Neural cell (in vitro differentiated cells): Measurements from ENCODE around the gene ZCRB1. TPM values are rescaled to one million over a fixed set of nuclear protein-coding genes. Genes with fewer than 3 reads are reported as not detected.

Experiments
- H2AFZ ChIP-seq: fragments of 200-600, 300-800 bp; sonication (generic), shearing (Covaris generic); 2 replicates; pipeline ENCODE4 v1.6.0; 2014; ENCODE audit warnings: low read depth, mild to moderate bottlenecking, antibody characterized with exemption, low read length, moderate library complexity
- H3F3A ChIP-seq: fragments of 200-600 bp; shearing (Covaris generic); 2 replicates; pipeline ENCODE4 v1.6.1; 2016; ENCODE audit warnings: mild to moderate bottlenecking, moderate library complexity, mixed read lengths, antibody characterized with exemption, low read length; ENCODE audit not compliant: insufficient read depth, poor library complexity, severe bottlenecking
- H3K27ac ChIP-seq: fragments of 200-600, 300-800 bp; sonication (generic), shearing (Covaris generic); 2 replicates; pipeline ENCODE4 v1.5.1; 2014; ENCODE audit warnings: mild to moderate bottlenecking, low read length, moderate library complexity
- H3K27me3 ChIP-seq: fragments of 300-800, 200-600 bp; sonication (generic), shearing (Covaris generic); 2 replicates; pipeline ENCODE4 v1.6.0; 2014; ENCODE audit warnings: mild to moderate bottlenecking, low read depth, low read length, moderate library complexity; ENCODE audit not compliant: insufficient read depth
- H3K36me3 ChIP-seq: fragments of 300-800, 200-600 bp; sonication (generic), shearing (Covaris generic); 2 replicates; pipeline ENCODE4 v1.5.1; 2014; ENCODE audit warnings: mild to moderate bottlenecking, antibody characterized with exemption, low read length, moderate library complexity; ENCODE audit not compliant: insufficient read depth
- H3K4me2 ChIP-seq: fragments of 300-800, 200-600 bp; sonication (generic), shearing (Covaris generic); 2 replicates; pipeline ENCODE4 v1.6.0; 2014; ENCODE audit warnings: mild to moderate bottlenecking, low read length
- H3K4me3 ChIP-seq: fragments of 300-800, 200-600 bp; sonication (generic), shearing (Covaris generic); 2 replicates; pipeline ENCODE4 v1.5.1; 2014; ENCODE audit warnings: mild to moderate bottlenecking, low read length, moderate library complexity
- H3K79me2 ChIP-seq: fragments of 200-600 bp; shearing (Covaris generic); replicated peaks from 2 replicates; pipeline ENCODE4 v1.6.0; 2014; ENCODE audit warnings: mild to moderate bottlenecking, low read length, moderate library complexity; ENCODE audit not compliant: insufficient read depth
- H3K9ac ChIP-seq: fragments of 300-800, 200-600 bp; sonication (generic), shearing (Covaris generic); 2 replicates; pipeline ENCODE4 v1.6.1; 2016; ENCODE audit warnings: mild to moderate bottlenecking, low read length, mixed read lengths
- H3K9me2 ChIP-seq: fragments of 200-600 bp; shearing (Covaris generic); 2 replicates; pipeline ENCODE4 v1.6.1; 2016; ENCODE audit warnings: mild to moderate bottlenecking, low read length, mixed read lengths; ENCODE audit not compliant: insufficient read depth
- H3K9me3 ChIP-seq: fragments of 200-600, 300-800 bp; sonication (generic), shearing (Covaris generic); 2 replicates; pipeline ENCODE4 v1.6.1; 2016; ENCODE audit warnings: mild to moderate bottlenecking, mixed run types, low read length, moderate library complexity, mixed read lengths
- H4K20me1 ChIP-seq: fragments of 200-600 bp; shearing (Covaris generic); 2 replicates; pipeline ENCODE4 v1.6.1; 2016; ENCODE audit warnings: mild to moderate bottlenecking, mixed run types; ENCODE audit not compliant: insufficient read depth
- CTCF ChIP-seq: fragments of 450-650 bp; IDR thresholded peaks from 2 replicates; pipeline ENCODE4 v1.5.1; 2014; ENCODE audit warnings: antibody characterized with exemption, mild to moderate bottlenecking, moderate library complexity; ENCODE audit not compliant: poor library complexity, severe bottlenecking
- EP300 ChIP-seq: fragments of 450-650 bp; conservative IDR thresholded peaks from 2 replicates; pipeline ENCODE4 v1.6.1; 2014; ENCODE audit warnings: antibody characterized with exemption, mild to moderate bottlenecking, moderate library complexity; ENCODE audit not compliant: poor library complexity, severe bottlenecking
- EZH2 ChIP-seq: fragments of 200-600, 300-800 bp; shearing (Covaris generic), sonication (generic); IDR thresholded peaks from 2 replicates; pipeline ENCODE4 v1.6.1; 2014; ENCODE audit warnings: antibody characterized with exemption, low read length, borderline replicate concordance, mild to moderate bottlenecking; ENCODE audit not compliant: insufficient read depth, poor library complexity, severe bottlenecking
- MXI1 ChIP-seq: fragments of 450-650 bp; conservative IDR thresholded peaks from 2 replicates; pipeline ENCODE4 v1.6.1; 2014; ENCODE audit warnings: antibody characterized with exemption, mild to moderate bottlenecking; ENCODE audit not compliant: poor library complexity, severe bottlenecking
- POLR2AphosphoS5 ChIP-seq: IDR thresholded peaks from 2 replicates; pipeline ENCODE4 v1.6.1; 2012
- RAD21 ChIP-seq: fragments of 450-650 bp; conservative IDR thresholded peaks from 2 replicates; pipeline ENCODE4 v1.6.1; 2014; ENCODE audit warnings: antibody characterized with exemption, mild to moderate bottlenecking, moderate library complexity
- REST ChIP-seq: IDR thresholded peaks from 2 replicates; pipeline ENCODE4 v1.6.1; 2012; ENCODE audit warnings: borderline replicate concordance
- SMC3 ChIP-seq: fragments of 450-650 bp; conservative IDR thresholded peaks from 2 replicates; pipeline ENCODE4 v1.6.1; 2014; ENCODE audit warnings: antibody characterized with exemption, mild to moderate bottlenecking, moderate library complexity; ENCODE audit not compliant: poor library complexity
- TAF1 ChIP-seq: IDR thresholded peaks from 2 replicates; pipeline ENCODE4 v1.6.1; 2012; ENCODE audit warnings: low read depth
- polyA plus RNA-seq: library from polyadenylated mRNA; depleted of rRNA; stranded (reverse); fragments of >200 nt; gene quantifications from 2 replicates; pipeline ENCODE4 v1.2.3, GENCODE V29; 2014

ZCRB1 gene
- polyA plus RNA-seq, 1 donor from 2014 or later = 83.9 TPM

GRCh38 chr12:42362647-42363260 lies 36.9 kb upstream of the ZCRB1 start:
- Histone ChIP-seq H3K27ac (no peak overlapping the region), H3K9me3 (no peaks in the 10 kb centered on the region), H3K79me2 (no peaks in the 10 kb centered on the region), H4K20me1 (no peaks in the 10 kb centered on the region), H3K9ac (no peak overlapping the region), H3K36me3 (no peaks in the 10 kb centered on the region), H3K4me3 (no peak overlapping the region), H3K27me3 (no peaks in the 10 kb centered on the region), H2AFZ (no peak overlapping the region), H3K9me2 (no peaks in the 10 kb centered on the region), H3F3A (no peaks in the 10 kb centered on the region), H3K4me2 (no peak overlapping the region)
- no peak for TF ChIP-seq CTCF
- no peak for TF ChIP-seq SMC3
- no peak for TF ChIP-seq POLR2AphosphoS5
- no peak for TF ChIP-seq EP300
- TF ChIP-seq REST = no peak
- TF ChIP-seq MXI1 = no peak
- TF ChIP-seq EZH2 = no peak
- TF ChIP-seq RAD21 = no peak
- no peak for TF ChIP-seq TAF1

GRCh38 chr12:42361909-42362646 lies 36.2 kb upstream of the ZCRB1 start:
- no peaks in the 10 kb centered on the region for H4K20me1 ChIP-seq
- no peak overlapping the region for H3K9ac ChIP-seq
- no peak overlapping the region for H2AFZ ChIP-seq
- no peaks in the 10 kb centered on the region for H3K9me3 ChIP-seq
- no peak overlapping the region for H3K27ac ChIP-seq
- no peaks in the 10 kb centered on the region for H3K36me3 ChIP-seq
- H3K79me2 ChIP-seq = no peaks in the 10 kb centered on the region
- no peaks in the 10 kb centered on the region for H3K9me2 ChIP-seq
- H3F3A ChIP-seq = no peaks in the 10 kb centered on the region
- no peak overlapping the region for H3K4me2 ChIP-seq
- no peak for TF ChIP-seq EZH2
- TF ChIP-seq SMC3 = no peak
- TF ChIP-seq TAF1 = no peak
- TF ChIP-seq POLR2AphosphoS5 = no peak
- no peak for TF ChIP-seq REST
- TF ChIP-seq MXI1 = no peak
- TF ChIP-seq EP300 = no peak
- no peak for TF ChIP-seq RAD21
- no peak for TF ChIP-seq CTCF
- no peaks in the 10 kb centered on the region for H3K27me3 ChIP-seq
- no peak overlapping the region for H3K4me3 ChIP-seq
